Type B pancreatic cell (in vitro differentiated cells): ENCODE data around the gene ZDHHC14. TPM values are rescaled to one million over a fixed set of nuclear protein-coding genes. Genes with fewer than 3 reads are reported as not detected.

Experiments used
- DNase-seq: peaks from one replicate; pipeline ENCODE4 v3.0.0; 2021; ENCODE audit warnings: mixed read lengths; ENCODE audit not compliant: unreplicated experiment; ENCODE audit errors: extremely low spot score
- H3K27ac Mint-ChIP-seq: 2 replicates; pipeline ENCODE4 v1.8.0; 2021; ENCODE audit warnings: mild to moderate bottlenecking, mixed read lengths
- H3K27me3 Mint-ChIP-seq: 2 replicates; pipeline ENCODE4 v1.8.0; 2021; ENCODE audit warnings: mixed read lengths
- H3K36me3 Mint-ChIP-seq: 2 replicates; pipeline ENCODE4 v1.8.0; 2021; ENCODE audit warnings: mixed read lengths
- H3K4me1 Mint-ChIP-seq: one replicate; pipeline ENCODE4 v1.8.0; 2021; ENCODE audit warnings: mixed read lengths; ENCODE audit not compliant: unreplicated experiment
- H3K4me3 Mint-ChIP-seq: 2 replicates; pipeline ENCODE4 v1.8.0; 2021; ENCODE audit warnings: mild to moderate bottlenecking, mixed read lengths
- H3K9me3 Mint-ChIP-seq: 2 replicates; pipeline ENCODE4 v1.8.0; 2021; ENCODE audit warnings: mixed read lengths
- CTCF ChIP-seq: fragments of 200-600 bp; sonication (generic); conservative IDR thresholded peaks from 2 replicates; pipeline ENCODE4 v1.5.0; 2021; ENCODE audit warnings: antibody characterized with exemption, mild to moderate bottlenecking
- total RNA-seq: library from RNA; stranded (reverse); gene quantifications from 2 replicates; pipeline ENCODE4 v1.2.1, GENCODE V29; 2021; ENCODE audit warnings: low replicate concordance

The ZDHHC14 gene
- total RNA-seq, 1 donor from 2014 or later: 11.1 TPM

DNA sequence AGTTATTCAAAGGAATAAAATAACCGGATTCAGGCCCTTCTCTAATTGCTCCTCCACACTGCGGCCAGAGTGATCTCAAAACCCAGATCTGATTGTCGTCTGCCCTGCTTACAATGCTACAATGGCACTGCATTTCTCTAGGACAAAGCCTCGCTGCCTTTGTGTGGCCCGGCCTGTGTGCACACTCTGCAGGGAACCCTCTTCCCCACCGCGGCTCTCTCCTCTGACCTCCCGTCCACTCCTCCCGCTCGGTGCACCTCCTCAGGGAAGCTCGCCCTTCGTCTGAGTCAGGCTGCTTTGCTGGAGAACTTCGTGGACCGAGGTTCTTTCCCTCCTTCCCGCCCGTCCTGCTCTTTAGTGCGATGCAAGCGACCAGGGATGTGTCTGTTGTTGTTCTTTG is 340.4 kb downstream of the ZDHHC14 start:
- Mint-ChIP-seq H3K27ac (no peak overlapping the region), H3K4me3 (no peak overlapping the region), H3K9me3 (peaks cover 9% of the 10 kb centered on the region), H3K27me3 (peaks cover 6% of the 10 kb centered on the region), H3K4me1 (peaks cover under 1% of the 10 kb centered on the region), H3K36me3 (peaks cover 3% of the 10 kb centered on the region)
- no peak for DNase-seq
- no peak for TF ChIP-seq CTCF

- H3K27me3 Mint-ChIP-seq: peaks cover 6% of the 10 kb centered on the region
- H3K9me3 Mint-ChIP-seq: peaks cover 9% of the 10 kb centered on the region
- DNase-seq: no peak
- TF ChIP-seq CTCF: no peak
- H3K36me3 Mint-ChIP-seq: peaks cover 3% of the 10 kb centered on the region
- no peak overlapping the region for H3K27ac Mint-ChIP-seq
- H3K4me3 Mint-ChIP-seq: no peak overlapping the region
- no peaks in the 10 kb centered on the region for H3K4me1 Mint-ChIP-seq
These were observed 340.8 kb downstream of the ZDHHC14 start for GRCh38 chr6:157721830-157722229.

GRCh38 chr6:157723376-157723775 is 342.4 kb downstream of the ZDHHC14 start:
- H3K27ac Mint-ChIP-seq: no peak overlapping the region
- H3K4me1 Mint-ChIP-seq: peaks cover 7% of the 10 kb centered on the region
- TF ChIP-seq CTCF: no peak
- H3K9me3 Mint-ChIP-seq: peaks cover 6% of the 10 kb centered on the region
- DNase-seq: no peak
- H3K27me3 Mint-ChIP-seq: peaks cover 6% of the 10 kb centered on the region
- no peak overlapping the region for H3K4me3 Mint-ChIP-seq
- H3K36me3 Mint-ChIP-seq: peaks cover 3% of the 10 kb centered on the region

DNA sequence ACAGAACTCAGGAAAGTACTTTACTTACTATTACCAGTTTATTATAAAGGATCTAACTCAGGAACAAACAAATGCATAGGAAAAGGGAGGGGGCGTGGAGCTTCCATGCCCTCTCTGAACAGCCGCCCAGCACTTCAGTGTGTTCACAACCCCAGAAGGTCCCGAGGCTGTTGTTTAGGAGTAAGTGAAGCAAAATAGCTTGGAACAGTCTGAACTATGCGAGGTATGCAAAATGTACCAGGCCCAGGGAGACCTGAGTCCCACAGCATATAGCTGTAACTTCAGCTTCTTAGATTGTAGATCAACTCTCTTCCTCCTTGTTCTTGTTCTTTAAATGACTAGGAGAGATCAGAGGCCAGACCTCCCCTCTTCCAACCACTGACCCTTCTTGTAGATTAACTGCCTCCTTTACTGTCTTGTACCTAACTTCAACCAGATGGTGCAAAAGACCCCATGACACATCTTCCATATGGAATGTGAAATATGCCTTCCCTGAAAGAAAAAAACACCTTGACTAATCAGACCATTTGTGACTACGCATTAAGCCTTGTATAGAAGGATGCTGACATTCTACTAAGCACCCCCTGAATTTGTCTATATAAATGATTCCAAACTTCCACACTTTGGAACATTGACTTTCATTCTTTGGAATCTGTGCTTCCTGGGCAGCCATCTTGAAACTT is 343.3 kb downstream of the ZDHHC14 start:
- no peak overlapping the region for H3K27ac Mint-ChIP-seq
- peaks cover 7% of the 10 kb centered on the region for H3K4me1 Mint-ChIP-seq
- peaks cover 4% of the 10 kb centered on the region for H3K9me3 Mint-ChIP-seq
- peaks cover 6% of the 10 kb centered on the region for H3K27me3 Mint-ChIP-seq
- no peak overlapping the region for H3K4me3 Mint-ChIP-seq
- TF ChIP-seq CTCF: no peak
- peaks cover 3% of the 10 kb centered on the region for H3K36me3 Mint-ChIP-seq
- no peak for DNase-seq

DNA sequence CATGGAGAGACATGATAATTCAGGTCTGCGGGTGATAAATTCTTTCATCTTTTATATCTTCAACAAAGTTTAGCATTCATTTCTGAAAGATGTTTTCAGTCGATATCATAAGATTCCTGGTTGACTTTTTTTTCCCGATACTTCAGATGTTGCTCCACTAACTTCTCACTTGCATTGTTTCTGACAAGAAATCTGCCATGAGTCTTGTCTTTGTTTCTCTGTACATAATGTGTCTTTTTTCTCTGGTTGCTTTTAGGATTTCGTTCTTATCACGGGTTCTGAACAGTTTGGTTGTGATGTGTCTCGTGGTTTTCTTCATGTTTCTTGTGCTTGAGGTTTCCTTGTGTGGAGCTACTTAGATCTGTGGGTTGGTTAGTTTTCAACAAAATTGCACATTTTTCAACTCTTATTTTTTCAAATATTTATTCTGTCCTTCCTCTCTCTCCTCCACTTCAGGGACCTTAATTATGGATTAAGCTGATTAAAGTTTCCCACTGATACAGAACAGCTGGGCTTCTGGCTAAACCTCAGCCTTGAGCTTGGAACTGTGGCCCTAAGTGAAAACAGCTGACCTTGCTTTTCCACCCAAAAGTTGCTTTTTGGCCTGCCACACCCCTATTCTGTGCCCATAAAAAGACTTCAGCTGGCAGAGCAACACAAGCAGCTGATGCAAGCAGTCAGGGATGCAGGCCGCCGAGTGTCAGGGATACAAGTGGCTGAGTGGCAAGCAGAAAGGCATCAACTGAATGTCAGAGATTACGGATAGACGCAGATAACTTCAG is 344.2 kb downstream of the ZDHHC14 start:
- Mint-ChIP-seq H3K27me3 (peaks cover 3% of the 10 kb centered on the region), H3K9me3 (peaks cover 4% of the 10 kb centered on the region), H3K4me1 (peaks cover 7% of the 10 kb centered on the region), H3K27ac (no peak overlapping the region), H3K36me3 (peaks cover 3% of the 10 kb centered on the region), H3K4me3 (no peak overlapping the region)
- no peak for TF ChIP-seq CTCF
- DNase-seq: no peak
